Measurements from ENCODE around the gene ASIC5. TPM values are rescaled to one million over a fixed set of nuclear protein-coding genes. Genes with fewer than 3 reads are reported as not detected.
A peak's percentile ranks its signal among the peaks of the same experiment; 100 is the strongest.

Gene ASIC5
- total RNA-seq, 1 donor = not detected

- TF ChIP-seq CTCF (IDR thresholded peaks at IDR 0.05; ENCODE audit: insufficient read depth, low read depth, low read length) = no peak
- H3K4me3 ChIP-seq (ENCODE audit: low read depth, low read length) = no peak overlapping the region
- DNase-seq (ENCODE audit: low read depth) = no peak
These were observed 37.4 kb downstream of the ASIC5 start for GRCh38 chr4:155828628-155829027.

GRCh38 chr4:155822572-155822971, 43.5 kb downstream of the ASIC5 start:
- no peak for DNase-seq (ENCODE audit: low read depth)
- H3K4me3 ChIP-seq (ENCODE audit: low read depth, low read length) = no peak overlapping the region
- no peak for TF ChIP-seq CTCF (IDR thresholded peaks at IDR 0.05; ENCODE audit: insufficient read depth, low read depth, low read length)

GRCh38 chr4:155820887-155821518, 45.1 kb downstream of the ASIC5 start:
- DNase-seq (ENCODE audit: low read depth) = no peak
- TF ChIP-seq CTCF (IDR thresholded peaks at IDR 0.05; ENCODE audit: insufficient read depth, low read depth, low read length) = no peak
- H3K4me3 ChIP-seq (ENCODE audit: low read depth, low read length) = no peak overlapping the region

DNA sequence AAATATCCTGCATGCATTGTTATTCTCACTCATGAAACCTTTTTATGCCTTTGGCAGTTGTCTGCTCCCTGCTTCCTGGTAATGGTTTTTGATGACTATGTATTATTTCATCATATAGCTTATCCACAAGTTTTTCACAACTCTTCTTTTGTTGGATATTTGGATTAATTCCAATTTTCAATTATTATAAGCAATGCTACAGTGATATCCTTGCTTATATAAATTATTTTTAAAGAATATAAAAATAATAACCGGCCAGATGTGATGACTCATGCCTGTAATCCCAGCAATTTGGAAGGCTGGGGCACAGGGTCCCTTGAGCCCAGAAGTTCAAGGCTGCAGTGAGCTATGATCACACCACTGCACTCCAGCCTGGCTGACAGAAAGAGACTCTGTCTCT, 47.0 kb downstream of the ASIC5 start:
- TF ChIP-seq CTCF (IDR thresholded peaks at IDR 0.05; ENCODE audit: insufficient read depth, low read depth, low read length) = no peak
- no peak overlapping the region for H3K4me3 ChIP-seq (ENCODE audit: low read depth, low read length)
- DNase-seq (ENCODE audit: low read depth) = no peak

- no peak for TF ChIP-seq CTCF (IDR thresholded peaks at IDR 0.05; ENCODE audit: insufficient read depth, low read depth, low read length)
- no peak overlapping the region for H3K4me3 ChIP-seq (ENCODE audit: low read depth, low read length)
- no peak for DNase-seq (ENCODE audit: low read depth)
These were observed 47.4 kb downstream of the ASIC5 start for GRCh38 chr4:155818639-155819038.

GRCh38 chr4:155811083-155811482, 55.0 kb downstream of the ASIC5 start:
- TF ChIP-seq CTCF (IDR thresholded peaks at IDR 0.05; ENCODE audit: insufficient read depth, low read depth, low read length) = no peak
- DNase-seq (ENCODE audit: low read depth) = no peak
- no peak overlapping the region for H3K4me3 ChIP-seq (ENCODE audit: low read depth, low read length)

GRCh38 chr4:155809835-155810234, 56.2 kb downstream of the ASIC5 start:
- TF ChIP-seq CTCF (IDR thresholded peaks at IDR 0.05; ENCODE audit: insufficient read depth, low read depth, low read length) = peak; percentile 68
- no peak overlapping the region for H3K4me3 ChIP-seq (ENCODE audit: low read depth, low read length)
- peak; percentile 83 for DNase-seq (ENCODE audit: low read depth)

All from fibroblast of villous mesenchyme (primary cell).